Liver (tissue), 9 donors: ENCODE data around the gene KLF3. TPM values are rescaled to one million over a fixed set of nuclear protein-coding genes. Genes with fewer than 3 reads are reported as not detected.

Experiments
- DNase-seq: peaks from one replicate; pipeline ENCODE4 v3.0.0-alpha.2; 2017; ENCODE audit warnings: low spot score
- H3K27ac ChIP-seq, 2 donors: one replicate each; pipeline ENCODE4 v1.7.0; 2013; ENCODE audit warnings: inconsistent platforms in 2 of 2, low read length in 2 of 2, control low read depth in 1 of 2, low read depth in 1 of 2, mild to moderate bottlenecking in 1 of 2
- H3K27me3 ChIP-seq, 4 donors: one replicate each; pipeline versions ENCODE4 v1.6.1 to v1.7.0; 2013; ENCODE audit warnings: low read length in 3 of 4, inconsistent platforms in 1 of 4, mild to moderate bottlenecking in 1 of 4, moderate library complexity in 1 of 4; ENCODE audit not compliant: control insufficient read depth in 4 of 4, insufficient read depth in 4 of 4
- H3K36me3 ChIP-seq, 4 donors: one replicate each; pipeline versions ENCODE4 v1.6.1 to v1.7.0; 2013; ENCODE audit warnings: low read length in 3 of 4, mild to moderate bottlenecking in 3 of 4, low read depth in 1 of 4, moderate library complexity in 1 of 4; ENCODE audit not compliant: control insufficient read depth in 4 of 4, insufficient read depth in 3 of 4
- H3K4me1 ChIP-seq, 4 donors: one replicate each; pipeline versions ENCODE4 v1.6.1 to v1.7.0; 2013; ENCODE audit warnings: low read length in 3 of 4, mild to moderate bottlenecking in 3 of 4, moderate library complexity in 1 of 4; ENCODE audit not compliant: control insufficient read depth in 4 of 4, insufficient read depth in 4 of 4
- H3K4me3 ChIP-seq, 3 donors: one replicate each; pipeline versions ENCODE4 v1.6.1 to v1.7.0; 2013; ENCODE audit warnings: low read length in 3 of 3, control low read depth in 1 of 3, low read depth in 1 of 3, mild to moderate bottlenecking in 1 of 3
- H3K9ac ChIP-seq, 2 donors: one replicate each; pipeline ENCODE4 v1.7.0; 2013; ENCODE audit warnings: low read length in 2 of 2, mild to moderate bottlenecking in 2 of 2, moderate library complexity in 2 of 2, control low read depth in 1 of 2, low read depth in 1 of 2
- H3K9me3 ChIP-seq, 4 donors: one replicate each; pipeline versions ENCODE4 v1.6.1 to v1.7.0; 2013; ENCODE audit warnings: low read length in 3 of 4; ENCODE audit not compliant: control insufficient read depth in 4 of 4
- ATF3 ChIP-seq: IDR thresholded peaks from 2 replicates; pipeline ENCODE4 v1.6.1; 2016; ENCODE audit warnings: antibody characterized with exemption
- EGR1 ChIP-seq, 2 donors: IDR thresholded peaks; 2 replicates each; pipeline ENCODE4 v1.6.1; 2016 to 2018; ENCODE audit warnings: antibody characterized with exemption in 2 of 2, low read depth in 2 of 2
- FOXA1 ChIP-seq: IDR thresholded peaks from 2 replicates; pipeline ENCODE4 v1.6.1; 2016; ENCODE audit warnings: antibody characterized with exemption
- FOXA2 ChIP-seq: IDR thresholded peaks from 2 replicates; pipeline ENCODE4 v1.6.1; 2016; ENCODE audit warnings: antibody characterized with exemption
- GABPA ChIP-seq, 2 donors: IDR thresholded peaks in 1 of 2; conservative IDR thresholded peaks in 1 of 2; 2 replicates each; pipeline ENCODE4 v1.6.1; 2016; ENCODE audit warnings: antibody characterized with exemption in 2 of 2, mild to moderate bottlenecking in 1 of 2, moderate library complexity in 1 of 2
- HNF4A ChIP-seq, 2 donors: conservative IDR thresholded peaks; 2 replicates each; pipeline ENCODE4 v1.6.1; 2016; ENCODE audit warnings: antibody characterized with exemption in 2 of 2, mild to moderate bottlenecking in 2 of 2
- HNF4G ChIP-seq: IDR thresholded peaks from 2 replicates; pipeline ENCODE4 v1.6.1; 2016; ENCODE audit warnings: antibody characterized with exemption
- JUND ChIP-seq, 2 donors: IDR thresholded peaks; 2 replicates each; pipeline ENCODE4 v1.6.1; 2016; ENCODE audit warnings: antibody characterized with exemption in 2 of 2
- NR2F2 ChIP-seq: IDR thresholded peaks from 2 replicates; pipeline ENCODE4 v1.6.1; 2016; ENCODE audit warnings: antibody characterized with exemption
- RAD21 ChIP-seq, 2 donors: IDR thresholded peaks; 2 replicates each; pipeline ENCODE4 v1.6.1; 2016; ENCODE audit warnings: antibody characterized with exemption in 2 of 2, mild to moderate bottlenecking in 2 of 2
- RXRA ChIP-seq, 2 donors: IDR thresholded peaks; 2 replicates each; pipeline ENCODE4 v1.6.1; 2017 to 2018; ENCODE audit warnings: antibody characterized with exemption in 2 of 2, mild to moderate bottlenecking in 1 of 2
- SP1 ChIP-seq: IDR thresholded peaks from 2 replicates; pipeline ENCODE4 v1.6.1; 2018; ENCODE audit warnings: antibody characterized with exemption, mild to moderate bottlenecking
- TAF1 ChIP-seq: conservative IDR thresholded peaks from 2 replicates; pipeline ENCODE4 v1.6.1; 2016; ENCODE audit warnings: antibody characterized with exemption, mild to moderate bottlenecking
- YY1 ChIP-seq: IDR thresholded peaks from 2 replicates; pipeline ENCODE4 v1.6.1; 2016; ENCODE audit warnings: antibody characterized with exemption, mild to moderate bottlenecking
- ZBTB33 ChIP-seq: IDR thresholded peaks from 2 replicates; pipeline ENCODE4 v1.6.1; 2016; ENCODE audit warnings: antibody characterized with exemption
- WGBS: extraction: QIAGEN DNeasy Blood & Tissue Kit; methylation state at CpG from one replicate; pipeline ENCODE4 v1.1.7; 2013; 5-methylcytosine and 5-hydroxymethylcytosine counted together
- polyA plus RNA-seq, 2 donors: library from polyadenylated mRNA; stranded (reverse) in 1 of 2; unstranded in 1 of 2; fragments of 200-250 nt in 1 of 2; fragments of >200 nt in 1 of 2; fragmentation: Nextera tagmentation in 1 of 2; extraction: Ambion mirVana in 1 of 2; gene quantifications; one replicate each; pipeline versions ENCODE4 v1.2.1 to v1.2.3, GENCODE V29; 2013 to 2015
- total RNA-seq, 2 donors: library from RNA; depleted of rRNA; stranded (reverse); fragments of >200 nt; gene quantifications; one replicate each; pipeline ENCODE4 v1.2.3, GENCODE V29; 2014
- TF ChIP-seq, protein P1 (sequence below): IDR thresholded peaks from 2 replicates; pipeline ENCODE4 v1.6.1; 2016; ENCODE audit warnings: antibody characterized with exemption, mild to moderate bottlenecking
- TF ChIP-seq, protein P2 (sequence below): fragments of 150-350 bp; IDR thresholded peaks from 2 replicates; pipeline ENCODE4 v1.5.1; 2017; ENCODE audit warnings: improper control_type of control experiment, low read depth, low read length; ENCODE audit not compliant: missing input control
- TF ChIP-seq, protein P3 (sequence below): IDR thresholded peaks from 2 replicates; pipeline ENCODE4 v1.6.1; 2016; ENCODE audit warnings: antibody characterized with exemption
- donor health status: healthy.
- donor health status: healthy.
- donor health status: healthy.
- donor health status: healthy.
- donor health status: healthy.

The KLF3 gene
- total and polyA plus RNA-seq, 4 donors, result 11.1 to 77.5 (median 21.0) TPM

DNA sequence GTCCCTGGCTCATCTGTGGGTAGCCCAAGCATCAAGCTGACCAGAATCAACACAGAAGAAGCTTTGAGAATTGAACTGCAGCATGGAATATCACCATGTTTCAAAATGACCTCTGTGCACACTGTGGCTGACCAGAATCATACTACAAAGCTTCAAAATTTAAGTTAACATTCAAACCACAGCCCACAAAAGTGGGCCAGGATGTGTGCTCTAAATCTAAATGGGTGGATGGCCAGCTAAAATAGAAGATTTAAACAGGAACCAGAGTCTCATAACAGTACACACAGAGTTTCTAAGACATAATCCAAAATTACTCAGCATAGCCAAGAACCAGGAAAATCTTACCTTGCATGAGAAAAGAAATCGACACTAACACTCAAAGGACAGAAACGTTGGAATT is 46.1 kb downstream of the KLF3 start:
- 90% methylated on average over 2 of the region's 2 CpGs for WGBS
- Histone ChIP-seq H3K27me3 (no peaks in the 10 kb centered on the region), H3K9me3 (peaks cover 0 to 4% (median 2%) of the 10 kb centered on the region in 4 donors), H3K9ac (no peak overlapping the region), H3K4me1 (no peaks in the 10 kb centered on the region), H3K27ac (no peak overlapping the region), H3K4me3 (no peak overlapping the region), H3K36me3 (no peaks in the 10 kb centered on the region)
- no peak for TF ChIP-seq ATF3
- TF ChIP-seq JUND (IDR thresholded peaks at IDR 0.05), result no peak
- no peak for TF ChIP-seq RXRA (IDR thresholded peaks at IDR 0.05)
- DNase-seq, result no peak

GRCh38 chr4:38711066-38711465 is 47.1 kb downstream of the KLF3 start:
- TF ChIP-seq RXRA (IDR thresholded peaks at IDR 0.05) (no peak), NR2F2 (no peak), GABPA (IDR thresholded peaks at IDR 0.05 in 1 of 2, conservative IDR thresholded peaks at IDR 0.05 in 1 of 2) (no peak), JUND (IDR thresholded peaks at IDR 0.05) (no peak), YY1 (no peak), ZBTB33 (no peak), ATF3 (no peak), RAD21 (IDR thresholded peaks at IDR 0.05) (no peak), FOXA1 (no peak), HNF4G (no peak), TAF1 (no peak), HNF4A (conservative IDR thresholded peaks at IDR 0.05) (no peak), SP1 (no peak), EGR1 (IDR thresholded peaks at IDR 0.05; ENCODE audit: low read depth in 2 of 2) (no peak), FOXA2 (no peak)
- TF ChIP-seq, protein P1, sequence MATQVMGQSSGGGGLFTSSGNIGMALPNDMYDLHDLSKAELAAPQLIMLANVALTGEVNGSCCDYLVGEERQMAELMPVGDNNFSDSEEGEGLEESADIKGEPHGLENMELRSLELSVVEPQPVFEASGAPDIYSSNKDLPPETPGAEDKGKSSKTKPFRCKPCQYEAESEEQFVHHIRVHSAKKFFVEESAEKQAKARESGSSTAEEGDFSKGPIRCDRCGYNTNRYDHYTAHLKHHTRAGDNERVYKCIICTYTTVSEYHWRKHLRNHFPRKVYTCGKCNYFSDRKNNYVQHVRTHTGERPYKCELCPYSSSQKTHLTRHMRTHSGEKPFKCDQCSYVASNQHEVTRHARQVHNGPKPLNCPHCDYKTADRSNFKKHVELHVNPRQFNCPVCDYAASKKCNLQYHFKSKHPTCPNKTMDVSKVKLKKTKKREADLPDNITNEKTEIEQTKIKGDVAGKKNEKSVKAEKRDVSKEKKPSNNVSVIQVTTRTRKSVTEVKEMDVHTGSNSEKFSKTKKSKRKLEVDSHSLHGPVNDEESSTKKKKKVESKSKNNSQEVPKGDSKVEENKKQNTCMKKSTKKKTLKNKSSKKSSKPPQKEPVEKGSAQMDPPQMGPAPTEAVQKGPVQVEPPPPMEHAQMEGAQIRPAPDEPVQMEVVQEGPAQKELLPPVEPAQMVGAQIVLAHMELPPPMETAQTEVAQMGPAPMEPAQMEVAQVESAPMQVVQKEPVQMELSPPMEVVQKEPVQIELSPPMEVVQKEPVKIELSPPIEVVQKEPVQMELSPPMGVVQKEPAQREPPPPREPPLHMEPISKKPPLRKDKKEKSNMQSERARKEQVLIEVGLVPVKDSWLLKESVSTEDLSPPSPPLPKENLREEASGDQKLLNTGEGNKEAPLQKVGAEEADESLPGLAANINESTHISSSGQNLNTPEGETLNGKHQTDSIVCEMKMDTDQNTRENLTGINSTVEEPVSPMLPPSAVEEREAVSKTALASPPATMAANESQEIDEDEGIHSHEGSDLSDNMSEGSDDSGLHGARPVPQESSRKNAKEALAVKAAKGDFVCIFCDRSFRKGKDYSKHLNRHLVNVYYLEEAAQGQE, result no peak
- TF ChIP-seq, protein P2, sequence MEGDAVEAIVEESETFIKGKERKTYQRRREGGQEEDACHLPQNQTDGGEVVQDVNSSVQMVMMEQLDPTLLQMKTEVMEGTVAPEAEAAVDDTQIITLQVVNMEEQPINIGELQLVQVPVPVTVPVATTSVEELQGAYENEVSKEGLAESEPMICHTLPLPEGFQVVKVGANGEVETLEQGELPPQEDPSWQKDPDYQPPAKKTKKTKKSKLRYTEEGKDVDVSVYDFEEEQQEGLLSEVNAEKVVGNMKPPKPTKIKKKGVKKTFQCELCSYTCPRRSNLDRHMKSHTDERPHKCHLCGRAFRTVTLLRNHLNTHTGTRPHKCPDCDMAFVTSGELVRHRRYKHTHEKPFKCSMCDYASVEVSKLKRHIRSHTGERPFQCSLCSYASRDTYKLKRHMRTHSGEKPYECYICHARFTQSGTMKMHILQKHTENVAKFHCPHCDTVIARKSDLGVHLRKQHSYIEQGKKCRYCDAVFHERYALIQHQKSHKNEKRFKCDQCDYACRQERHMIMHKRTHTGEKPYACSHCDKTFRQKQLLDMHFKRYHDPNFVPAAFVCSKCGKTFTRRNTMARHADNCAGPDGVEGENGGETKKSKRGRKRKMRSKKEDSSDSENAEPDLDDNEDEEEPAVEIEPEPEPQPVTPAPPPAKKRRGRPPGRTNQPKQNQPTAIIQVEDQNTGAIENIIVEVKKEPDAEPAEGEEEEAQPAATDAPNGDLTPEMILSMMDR, result no peak
- TF ChIP-seq, protein P3, sequence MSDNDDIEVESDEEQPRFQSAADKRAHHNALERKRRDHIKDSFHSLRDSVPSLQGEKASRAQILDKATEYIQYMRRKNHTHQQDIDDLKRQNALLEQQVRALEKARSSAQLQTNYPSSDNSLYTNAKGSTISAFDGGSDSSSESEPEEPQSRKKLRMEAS, result no peak
- peaks cover 0 to 4% (median 2%) of the 10 kb centered on the region in 4 donors for H3K9me3 ChIP-seq
- H3K36me3 ChIP-seq, result no peaks in the 10 kb centered on the region
- H3K9ac ChIP-seq, result no peak overlapping the region
- WGBS, result 72% methylated on average over 2 of the region's 2 CpGs
- H3K27me3 ChIP-seq, result no peaks in the 10 kb centered on the region
- H3K27ac ChIP-seq, result no peak overlapping the region
- no peak overlapping the region for H3K4me3 ChIP-seq
- H3K4me1 ChIP-seq, result no peaks in the 10 kb centered on the region
- DNase-seq, result no peak
